Uterus (tissue), 2 donors: ENCODE results near the gene TMEM266.

Experiments used
- POLR2A ChIP-seq, 2 donors: fragments of 450-650 bp; IDR thresholded peaks; one replicate each; pipeline ENCODE4 v1.6.1; 2016; ENCODE audit warnings: antibody characterized with exemption in 2 of 2, mild to moderate bottlenecking in 1 of 2, moderate library complexity in 1 of 2
- TF ChIP-seq, protein P1 (sequence below), 4 experiments: fragments of 200-600 bp in 2 of 4; fragments of 450-650 bp in 2 of 4; sonication (generic) in 2 of 4; IDR thresholded peaks; one replicate each; pipeline ENCODE4 v1.5.1; 2016 to 2019; ENCODE audit warnings: antibody characterized with exemption in 4 of 4, mild to moderate bottlenecking in 2 of 4, moderate library complexity in 1 of 4

DNA sequence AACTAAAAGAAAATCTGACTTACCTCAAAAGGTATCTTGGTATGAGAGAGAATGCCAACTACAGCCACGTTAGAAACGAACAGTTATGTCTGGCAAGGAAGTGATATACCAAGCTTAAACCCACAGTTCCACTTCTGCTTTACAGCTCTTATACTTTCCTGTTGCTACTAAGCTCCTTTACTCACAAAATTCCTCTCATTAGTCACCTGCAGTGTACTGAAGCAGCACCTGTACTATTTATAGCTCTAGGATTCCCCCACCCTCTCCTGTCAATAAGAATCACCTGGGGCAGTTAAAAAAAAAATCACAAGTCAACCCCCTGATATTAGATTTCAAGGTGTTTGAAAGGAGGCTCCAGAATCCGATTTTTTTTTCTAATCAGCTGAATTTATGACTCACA is 2.9 kb upstream of the TMEM266 start:
- TF ChIP-seq, protein P1, sequence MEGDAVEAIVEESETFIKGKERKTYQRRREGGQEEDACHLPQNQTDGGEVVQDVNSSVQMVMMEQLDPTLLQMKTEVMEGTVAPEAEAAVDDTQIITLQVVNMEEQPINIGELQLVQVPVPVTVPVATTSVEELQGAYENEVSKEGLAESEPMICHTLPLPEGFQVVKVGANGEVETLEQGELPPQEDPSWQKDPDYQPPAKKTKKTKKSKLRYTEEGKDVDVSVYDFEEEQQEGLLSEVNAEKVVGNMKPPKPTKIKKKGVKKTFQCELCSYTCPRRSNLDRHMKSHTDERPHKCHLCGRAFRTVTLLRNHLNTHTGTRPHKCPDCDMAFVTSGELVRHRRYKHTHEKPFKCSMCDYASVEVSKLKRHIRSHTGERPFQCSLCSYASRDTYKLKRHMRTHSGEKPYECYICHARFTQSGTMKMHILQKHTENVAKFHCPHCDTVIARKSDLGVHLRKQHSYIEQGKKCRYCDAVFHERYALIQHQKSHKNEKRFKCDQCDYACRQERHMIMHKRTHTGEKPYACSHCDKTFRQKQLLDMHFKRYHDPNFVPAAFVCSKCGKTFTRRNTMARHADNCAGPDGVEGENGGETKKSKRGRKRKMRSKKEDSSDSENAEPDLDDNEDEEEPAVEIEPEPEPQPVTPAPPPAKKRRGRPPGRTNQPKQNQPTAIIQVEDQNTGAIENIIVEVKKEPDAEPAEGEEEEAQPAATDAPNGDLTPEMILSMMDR (IDR thresholded peaks at IDR 0.05) = no peak
- no peak for TF ChIP-seq POLR2A (IDR thresholded peaks at IDR 0.05)
